Measurements from ENCODE around the gene STX8.
"Not testable (repeated sequence)": the region's sequence is repeated elsewhere in the genome, so short reads cannot be mapped to it uniquely, and the experiment has no call there.

STX8 gene

GRCh38 chr17:9259419-9259818 is 316.2 kb downstream of the STX8 start:
- Mint-ChIP-seq H3K9me3 (no peaks in the 10 kb centered on the region), H3K4me1 (ENCODE audit: low read depth) (peaks cover 13% of the 10 kb centered on the region), H3K27ac (no peak overlapping the region), H3K27me3 (peaks cover 2% of the 10 kb centered on the region), H3K4me3 (no peak overlapping the region), H3K36me3 (ENCODE audit: low read depth) (no peaks in the 10 kb centered on the region)
- intact Hi-C loops (cut with micrococcal nuclease), result no loop called here

- Mint-ChIP-seq H3K27me3 (peaks cover 2% of the 10 kb centered on the region), H3K36me3 (ENCODE audit: low read depth) (no peaks in the 10 kb centered on the region), H3K9me3 (no peaks in the 10 kb centered on the region)
Observed at GRCh38 chr17:9258115-9259015, 317.3 kb downstream of the STX8 start.

GRCh38 chr17:9257630-9257965 is 318.0 kb downstream of the STX8 start:
- H3K36me3 Mint-ChIP-seq (ENCODE audit: low read depth); intact Hi-C loops (cut with micrococcal nuclease); H3K27me3 Mint-ChIP-seq; H3K27ac Mint-ChIP-seq; H3K4me3 Mint-ChIP-seq; H3K9me3 Mint-ChIP-seq: not testable (repeated sequence)
- H3K4me1 Mint-ChIP-seq (ENCODE audit: low read depth), result peaks cover 13% of the 10 kb centered on the region

More at GRCh38 chr17:9258115-9259015, 317.3 kb downstream of the STX8 start:
- Mint-ChIP-seq H3K4me1 (ENCODE audit: low read depth) (peaks cover 13% of the 10 kb centered on the region), H3K27ac (no peak overlapping the region), H3K4me3 (no peak overlapping the region)
- intact Hi-C loops (cut with micrococcal nuclease), result no loop called here

GRCh38 chr17:9256751-9257629 is 318.6 kb downstream of the STX8 start:
- intact Hi-C loops (cut with micrococcal nuclease), result no loop called here
- Mint-ChIP-seq H3K9me3 (no peaks in the 10 kb centered on the region), H3K4me3 (no peak overlapping the region), H3K36me3 (ENCODE audit: low read depth) (no peaks in the 10 kb centered on the region), H3K4me1 (ENCODE audit: low read depth) (peaks cover 13% of the 10 kb centered on the region), H3K27me3 (peaks cover 2% of the 10 kb centered on the region), H3K27ac (no peak overlapping the region)

GRCh38 chr17:9256361-9256750 is 319.3 kb downstream of the STX8 start:
- H3K4me1 Mint-ChIP-seq (ENCODE audit: low read depth), result peaks cover 13% of the 10 kb centered on the region
- intact Hi-C loops (cut with micrococcal nuclease), result no loop called here
- H3K27ac Mint-ChIP-seq, result no peak overlapping the region
- no peaks in the 10 kb centered on the region for H3K36me3 Mint-ChIP-seq (ENCODE audit: low read depth)
- peaks cover 2% of the 10 kb centered on the region for H3K27me3 Mint-ChIP-seq
- H3K9me3 Mint-ChIP-seq, result no peaks in the 10 kb centered on the region
- no peak overlapping the region for H3K4me3 Mint-ChIP-seq

- no peak overlapping the region for H3K27ac Mint-ChIP-seq
- intact Hi-C loops (cut with micrococcal nuclease), result no loop called here
- H3K9me3 Mint-ChIP-seq, result no peaks in the 10 kb centered on the region
- H3K27me3 Mint-ChIP-seq, result peaks cover 2% of the 10 kb centered on the region
- H3K4me3 Mint-ChIP-seq, result no peak overlapping the region
- H3K4me1 Mint-ChIP-seq (ENCODE audit: low read depth), result peaks cover 13% of the 10 kb centered on the region
- no peaks in the 10 kb centered on the region for H3K36me3 Mint-ChIP-seq (ENCODE audit: low read depth)
Observed at GRCh38 chr17:9255833-9256232, 319.8 kb downstream of the STX8 start.

- no peak overlapping the region for H3K4me3 Mint-ChIP-seq
- peaks cover 13% of the 10 kb centered on the region for H3K4me1 Mint-ChIP-seq (ENCODE audit: low read depth)
- H3K27me3 Mint-ChIP-seq, result peaks cover 2% of the 10 kb centered on the region
- intact Hi-C loops (cut with micrococcal nuclease), result no loop called here
- H3K9me3 Mint-ChIP-seq, result no peaks in the 10 kb centered on the region
- H3K36me3 Mint-ChIP-seq (ENCODE audit: low read depth), result peaks cover 6% of the 10 kb centered on the region
- no peak overlapping the region for H3K27ac Mint-ChIP-seq
Observed at GRCh38 chr17:9254841-9255240, 320.8 kb downstream of the STX8 start.

GRCh38 chr17:9253308-9253707 is 322.3 kb downstream of the STX8 start:
- peaks cover 21% of the 10 kb centered on the region for H3K36me3 Mint-ChIP-seq (ENCODE audit: low read depth)
- no peak overlapping the region for H3K27ac Mint-ChIP-seq
- H3K9me3 Mint-ChIP-seq, result no peaks in the 10 kb centered on the region
- intact Hi-C loops (cut with micrococcal nuclease), result no loop called here
- peaks cover 13% of the 10 kb centered on the region for H3K4me1 Mint-ChIP-seq (ENCODE audit: low read depth)
- no peak overlapping the region for H3K4me3 Mint-ChIP-seq
- H3K27me3 Mint-ChIP-seq, result peaks cover 2% of the 10 kb centered on the region

GRCh38 chr17:9251273-9251672 is 324.3 kb downstream of the STX8 start:
- intact Hi-C loops (cut with micrococcal nuclease), result no loop called here
- H3K4me1 Mint-ChIP-seq (ENCODE audit: low read depth), result no peaks in the 10 kb centered on the region
- no peak overlapping the region for H3K4me3 Mint-ChIP-seq
- H3K27me3 Mint-ChIP-seq, result no peaks in the 10 kb centered on the region
- no peak overlapping the region for H3K27ac Mint-ChIP-seq
- peaks cover 28% of the 10 kb centered on the region for H3K36me3 Mint-ChIP-seq (ENCODE audit: low read depth)
- H3K9me3 Mint-ChIP-seq, result no peaks in the 10 kb centered on the region

GRCh38 chr17:9249245-9249953 is 326.2 kb downstream of the STX8 start:
- no peaks in the 10 kb centered on the region for H3K27me3 Mint-ChIP-seq

GRCh38 chr17:9247401-9247938 is 328.1 kb downstream of the STX8 start:
- no peak overlapping the region for H3K4me3 Mint-ChIP-seq
- H3K27me3 Mint-ChIP-seq, result no peaks in the 10 kb centered on the region
- no peaks in the 10 kb centered on the region for H3K9me3 Mint-ChIP-seq
- H3K4me1 Mint-ChIP-seq (ENCODE audit: low read depth), result no peaks in the 10 kb centered on the region
- intact Hi-C loops (cut with micrococcal nuclease), result no loop called here
- peaks cover 28% of the 10 kb centered on the region for H3K36me3 Mint-ChIP-seq (ENCODE audit: low read depth)
- no peak overlapping the region for H3K27ac Mint-ChIP-seq

More at GRCh38 chr17:9249245-9249953, 326.2 kb downstream of the STX8 start:
- intact Hi-C loops (cut with micrococcal nuclease), result no loop called here
- no peak overlapping the region for H3K27ac Mint-ChIP-seq
- no peak overlapping the region for H3K4me3 Mint-ChIP-seq
- peaks cover 28% of the 10 kb centered on the region for H3K36me3 Mint-ChIP-seq (ENCODE audit: low read depth)
- H3K4me1 Mint-ChIP-seq (ENCODE audit: low read depth), result no peaks in the 10 kb centered on the region
- no peaks in the 10 kb centered on the region for H3K9me3 Mint-ChIP-seq

GRCh38 chr17:9244066-9245052 is 331.3 kb downstream of the STX8 start:
- Mint-ChIP-seq H3K9me3 (no peaks in the 10 kb centered on the region), H3K36me3 (ENCODE audit: low read depth) (peaks cover 18% of the 10 kb centered on the region), H3K27me3 (peaks cover 11% of the 10 kb centered on the region), H3K27ac (no peak overlapping the region), H3K4me1 (ENCODE audit: low read depth) (peaks cover 20% of the 10 kb centered on the region), H3K4me3 (no peak overlapping the region)
- intact Hi-C loops (cut with micrococcal nuclease), result no loop called here

GRCh38 chr17:9242983-9243382 is 332.6 kb downstream of the STX8 start:
- H3K4me3 Mint-ChIP-seq, result no peak overlapping the region
- no peak overlapping the region for H3K27ac Mint-ChIP-seq
- H3K27me3 Mint-ChIP-seq, result peaks cover 24% of the 10 kb centered on the region
- intact Hi-C loops (cut with micrococcal nuclease), result no loop called here
- H3K9me3 Mint-ChIP-seq, result no peaks in the 10 kb centered on the region
- H3K36me3 Mint-ChIP-seq (ENCODE audit: low read depth), result peaks cover 4% of the 10 kb centered on the region
- peaks cover 29% of the 10 kb centered on the region for H3K4me1 Mint-ChIP-seq (ENCODE audit: low read depth)

All from dendritic cell treated with granulocyte-macrophage colony-stimulating factor and Interleukin-4, amounts not matched to agents 40 ng/mL and 50 ng/mL, for 4 days (primary cell).